GM23338 (cell line): Measurements from ENCODE around the gene USF2. TPM values are rescaled to one million over a fixed set of nuclear protein-coding genes. Genes with fewer than 3 reads are reported as not detected.

Experiments used
- ATAC-seq: fragments of 200-7000 bp; cut with Tn5 transposase; 3 replicates; pipeline ENCODE4 v1.9.1; 2020
- DNase-seq: peaks from one replicate; pipeline ENCODE4 v3.0.0-alpha.2; 2015; ENCODE audit warnings: low spot score
- H2AFZ ChIP-seq: fragments of 200-600 bp; sonication (generic); 2 replicates; pipeline ENCODE4 v1.8.0; 2016; ENCODE audit warnings: antibody characterized with exemption, mild to moderate bottlenecking, moderate library complexity
- H3F3A ChIP-seq: fragments of 200-600 bp; sonication (generic); replicated peaks from 2 replicates; pipeline ENCODE4 v1.8.0; 2017; ENCODE audit warnings: antibody characterized with exemption, mixed run types, low read depth
- H3K27ac ChIP-seq: fragments of 200-600 bp; sonication (generic); 2 replicates; pipeline ENCODE4 v1.6.1; 2016; ENCODE audit warnings: low read depth
- H3K27me3 ChIP-seq: fragments of 200-600 bp; sonication (generic); 2 replicates; pipeline ENCODE4 v1.8.0; 2016; ENCODE audit warnings: mild to moderate bottlenecking, mixed run types, moderate library complexity; ENCODE audit not compliant: insufficient read depth
- H3K36me3 ChIP-seq: fragments of 200-600 bp; sonication (generic); 2 replicates; pipeline ENCODE4 v1.8.0; 2016; ENCODE audit warnings: mild to moderate bottlenecking; ENCODE audit not compliant: insufficient read depth
- H3K4me1 ChIP-seq: fragments of 200-600 bp; sonication (generic); 2 replicates; pipeline ENCODE4 v1.8.0; 2016; ENCODE audit warnings: mild to moderate bottlenecking, moderate library complexity; ENCODE audit not compliant: insufficient read depth
- H3K4me2 ChIP-seq: fragments of 200-600 bp; sonication (generic); 2 replicates; pipeline ENCODE4 v1.7.1; 2017; ENCODE audit warnings: mixed run types
- H3K4me3 ChIP-seq: fragments of 200-600 bp; sonication (generic); 2 replicates; pipeline ENCODE4 v1.6.1; 2016; ENCODE audit warnings: mixed run types
- H3K79me2 ChIP-seq: fragments of 200-600 bp; sonication (generic); replicated peaks from 2 replicates; pipeline ENCODE4 v1.8.0; 2017; ENCODE audit warnings: mild to moderate bottlenecking; ENCODE audit not compliant: insufficient read depth
- H3K9me2 ChIP-seq: fragments of 200-600 bp; sonication (generic); 2 replicates; pipeline ENCODE4 v1.8.0; 2017; ENCODE audit not compliant: insufficient read depth
- H4K20me1 ChIP-seq: fragments of 200-600 bp; sonication (generic); replicated peaks from 2 replicates; pipeline ENCODE4 v1.8.0; 2017; ENCODE audit warnings: mild to moderate bottlenecking; ENCODE audit not compliant: insufficient read depth
- H3K27ac Mint-ChIP-seq: 2 replicates; pipeline ENCODE4 v1.8.0; 2020; ENCODE audit warnings: inconsistent platforms, mild to moderate bottlenecking, moderate library complexity, mixed read lengths
- H3K27me3 Mint-ChIP-seq: 3 replicates; pipeline ENCODE4 v1.8.0; 2022; ENCODE audit warnings: low read depth, mild to moderate bottlenecking, moderate library complexity, mixed read lengths, inconsistent platforms; ENCODE audit not compliant: insufficient read depth, poor library complexity
- H3K36me3 Mint-ChIP-seq: 3 replicates; pipeline ENCODE4 v1.8.0; 2021; ENCODE audit warnings: low read depth, mild to moderate bottlenecking, inconsistent platforms, moderate library complexity, mixed read lengths
- H3K4me1 Mint-ChIP-seq: 3 replicates; pipeline ENCODE4 v1.8.0; 2020; ENCODE audit warnings: mild to moderate bottlenecking, inconsistent platforms, mixed read lengths
- H3K4me3 Mint-ChIP-seq: 3 replicates; pipeline ENCODE4 v1.8.0; 2021; ENCODE audit warnings: moderate library complexity, mild to moderate bottlenecking, inconsistent platforms, mixed read lengths
- H3K9me3 Mint-ChIP-seq: 3 replicates; pipeline ENCODE4 v1.8.0; 2020; ENCODE audit warnings: moderate library complexity, mild to moderate bottlenecking, inconsistent platforms, mixed read lengths
- CREB1 ChIP-seq: fragments of 250-450 bp; sonication (Bioruptor Pico); IDR thresholded peaks from 2 replicates; pipeline ENCODE4 v1.5.0; 2020; ENCODE audit warnings: low read depth, mild to moderate bottlenecking, moderate library complexity
- ETS1 ChIP-seq: IDR thresholded peaks from 2 replicates; pipeline ENCODE4 v1.6.1; 2016; ENCODE audit warnings: antibody characterized with exemption
- EZH2 ChIP-seq: fragments of 200-600 bp; sonication (generic); IDR thresholded peaks from one replicate; pipeline ENCODE4 v1.8.0; 2017; ENCODE audit warnings: antibody characterized with exemption, mild to moderate bottlenecking, low read depth; ENCODE audit not compliant: unreplicated experiment
- EZH2phosphoT487 ChIP-seq: fragments of 200-600 bp; sonication (generic); IDR thresholded peaks from one replicate; pipeline ENCODE4 v1.8.1; 2018; ENCODE audit warnings: antibody characterized with exemption; ENCODE audit not compliant: unreplicated experiment
- JUNB ChIP-seq: IDR thresholded peaks from one replicate; pipeline ENCODE4 v1.6.1; 2016; ENCODE audit warnings: antibody characterized with exemption; ENCODE audit not compliant: unreplicated experiment
- NANOG ChIP-seq: IDR thresholded peaks from 2 replicates; pipeline ENCODE4 v1.6.1; 2016; ENCODE audit warnings: antibody characterized with exemption, borderline replicate concordance
- POLR2AphosphoS5 ChIP-seq: IDR thresholded peaks from 2 replicates; pipeline ENCODE4 v1.6.1; 2016; ENCODE audit warnings: antibody characterized with exemption, low read depth
- REST ChIP-seq: IDR thresholded peaks from one replicate; pipeline ENCODE4 v1.6.1; 2018; ENCODE audit warnings: antibody characterized with exemption; ENCODE audit not compliant: unreplicated experiment
- STAT1 ChIP-seq: IDR thresholded peaks from one replicate; pipeline ENCODE4 v1.6.1; 2016; ENCODE audit warnings: antibody characterized with exemption; ENCODE audit not compliant: unreplicated experiment
- ZNF114 ChIP-seq: fragments of 250-450 bp; sonication (Bioruptor Pico); IDR thresholded peaks from 2 replicates; pipeline ENCODE4 v1.5.0; 2020; ENCODE audit warnings: mild to moderate bottlenecking, moderate library complexity
- ZNF331 ChIP-seq: fragments of 250-450 bp; sonication (Bioruptor Pico); IDR thresholded peaks from 2 replicates; pipeline ENCODE4 v1.5.0; 2020; ENCODE audit warnings: low read depth, mild to moderate bottlenecking, moderate library complexity
- ZNF462 ChIP-seq: fragments of 250-450 bp; sonication (Bioruptor Pico); IDR thresholded peaks from 2 replicates; pipeline ENCODE4 v1.5.0; 2020; ENCODE audit warnings: mild to moderate bottlenecking, moderate library complexity
- polyA plus RNA-seq: library from polyadenylated mRNA; unstranded; fragments of >200 nt; fragmentation: Nextera tagmentation; extraction: Ambion mirVana; gene quantifications from 2 replicates; pipeline ENCODE4 v1.2.1, GENCODE V29; 2016
- total RNA-seq: library from RNA; depleted of rRNA; stranded (reverse); fragments of >200 nt; shearing (Covaris generic); gene quantifications from 2 replicates; pipeline ENCODE4 v1.2.3, GENCODE V29; 2014
- TF ChIP-seq, protein P1 (sequence below), 2 experiments: fragments of 200-600 bp in 1 of 2; sonication (generic) in 1 of 2; conservative IDR thresholded peaks; 2 replicates each; pipeline versions ENCODE4 v1.5.1 to v1.6.1; 2016 to 2017; ENCODE audit warnings: antibody characterized with exemption in 2 of 2, low read depth in 2 of 2, mild to moderate bottlenecking in 2 of 2, moderate library complexity in 1 of 2

The USF2 gene
- total and polyA plus RNA-seq, 2 experiments from 2014 or later, result 28.9 to 60.5 TPM

DNA sequence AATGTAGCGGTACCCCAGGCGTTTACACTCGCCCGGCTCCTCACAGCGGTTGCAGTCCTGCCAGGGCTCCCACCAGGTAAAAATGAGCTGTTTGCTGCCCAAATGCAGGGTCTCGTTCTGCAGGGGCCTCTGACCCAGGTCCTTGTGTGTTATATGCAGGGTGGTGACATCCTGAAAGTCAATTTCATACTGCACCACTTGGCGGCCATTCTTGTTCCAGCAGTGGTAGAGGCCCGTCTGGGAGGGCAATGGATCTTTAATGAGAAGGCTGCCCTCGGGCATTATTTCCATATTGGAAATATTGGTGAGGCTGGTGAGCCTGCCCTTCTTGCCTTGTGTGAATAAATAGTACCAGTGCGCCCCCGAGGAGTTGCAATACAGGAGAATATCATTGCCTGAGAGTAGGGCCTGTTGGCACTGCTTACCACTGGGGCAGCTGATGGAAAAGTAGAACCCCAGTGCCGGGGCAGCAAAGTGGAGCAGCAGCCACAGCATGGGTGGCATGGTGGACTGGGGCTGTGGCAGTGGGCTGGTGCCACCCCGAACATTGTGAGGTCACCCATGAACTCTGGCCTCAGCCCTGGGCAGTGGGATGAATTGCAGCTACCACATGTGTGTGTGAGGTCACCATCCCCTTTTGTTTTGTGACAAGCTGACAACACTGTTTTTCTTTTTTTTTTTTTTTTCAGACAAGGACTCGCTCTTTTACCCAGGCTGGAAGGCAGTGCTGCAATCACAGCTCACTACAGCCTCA lies 40.4 kb upstream of the USF2 start, which contains the start of gene FAM187B:
Gene FAM187B (minus strand): TSS at position 563 of the 754 bp plus-strand sequence. CDS start 59 bp downstream, at position 504.
- Mint-ChIP-seq H3K9me3 (no peaks in the 10 kb centered on the region; the same call in 2 of the 3 replicates), H3K27ac (no peak within 1 kb of the TSS), H3K4me3 (no peak within 1 kb of the TSS; the same call in 2 of the 3 replicates), H3K4me1 (peaks cover 12% of the 10 kb centered on the region), H3K36me3 (no peaks in the 10 kb centered on the region; the same call in 2 of the 3 replicates), H3K27me3 (peaks cover 16% of the 10 kb centered on the region)
- no peaks in the 10 kb centered on the region for H3K27me3 ChIP-seq
- no peaks in the 10 kb centered on the region for H3F3A ChIP-seq
- no peaks in the 10 kb centered on the region for H3K4me1 ChIP-seq
- peak within 1 kb of the TSS; percentile 74; the same call in 1 of the 2 replicates for H2AFZ ChIP-seq
- TF ChIP-seq ZNF114 (CRISPR knock-in tag) (no peak), JUNB (no peak), POLR2AphosphoS5 (no peak), ZNF331 (CRISPR knock-in tag) (no peak), REST (no peak), CREB1 (no peak), ZNF462 (CRISPR knock-in tag) (no peak), ETS1 (no peak), EZH2 (no peak), EZH2phosphoT487 (no peak), NANOG (no peak), STAT1 (no peak)
- TF ChIP-seq, protein P1, sequence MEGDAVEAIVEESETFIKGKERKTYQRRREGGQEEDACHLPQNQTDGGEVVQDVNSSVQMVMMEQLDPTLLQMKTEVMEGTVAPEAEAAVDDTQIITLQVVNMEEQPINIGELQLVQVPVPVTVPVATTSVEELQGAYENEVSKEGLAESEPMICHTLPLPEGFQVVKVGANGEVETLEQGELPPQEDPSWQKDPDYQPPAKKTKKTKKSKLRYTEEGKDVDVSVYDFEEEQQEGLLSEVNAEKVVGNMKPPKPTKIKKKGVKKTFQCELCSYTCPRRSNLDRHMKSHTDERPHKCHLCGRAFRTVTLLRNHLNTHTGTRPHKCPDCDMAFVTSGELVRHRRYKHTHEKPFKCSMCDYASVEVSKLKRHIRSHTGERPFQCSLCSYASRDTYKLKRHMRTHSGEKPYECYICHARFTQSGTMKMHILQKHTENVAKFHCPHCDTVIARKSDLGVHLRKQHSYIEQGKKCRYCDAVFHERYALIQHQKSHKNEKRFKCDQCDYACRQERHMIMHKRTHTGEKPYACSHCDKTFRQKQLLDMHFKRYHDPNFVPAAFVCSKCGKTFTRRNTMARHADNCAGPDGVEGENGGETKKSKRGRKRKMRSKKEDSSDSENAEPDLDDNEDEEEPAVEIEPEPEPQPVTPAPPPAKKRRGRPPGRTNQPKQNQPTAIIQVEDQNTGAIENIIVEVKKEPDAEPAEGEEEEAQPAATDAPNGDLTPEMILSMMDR (conservative IDR thresholded peaks at IDR 0.05; ENCODE audit: low read depth in 2 of 2), result no peak
- H3K4me2 ChIP-seq, result no peak within 1 kb of the TSS
- H3K79me2 ChIP-seq, result no peaks in the 10 kb centered on the region
- H3K27ac ChIP-seq, result no peak within 1 kb of the TSS
- H3K4me3 ChIP-seq, result no peak within 1 kb of the TSS
- H3K9me2 ChIP-seq, result 0 out of 2 replicates have a peak, but pooled peaks cover 3% of the 10 kb centered on the region
- DNase-seq, result no peak
- H4K20me1 ChIP-seq, result no peaks in the 10 kb centered on the region
- H3K36me3 ChIP-seq, result no peaks in the 10 kb centered on the region; the same call in 1 of the 2 replicates
- no peak for ATAC-seq
